ENCODE results near the gene GLIS2.

GLIS2 gene

DNA sequence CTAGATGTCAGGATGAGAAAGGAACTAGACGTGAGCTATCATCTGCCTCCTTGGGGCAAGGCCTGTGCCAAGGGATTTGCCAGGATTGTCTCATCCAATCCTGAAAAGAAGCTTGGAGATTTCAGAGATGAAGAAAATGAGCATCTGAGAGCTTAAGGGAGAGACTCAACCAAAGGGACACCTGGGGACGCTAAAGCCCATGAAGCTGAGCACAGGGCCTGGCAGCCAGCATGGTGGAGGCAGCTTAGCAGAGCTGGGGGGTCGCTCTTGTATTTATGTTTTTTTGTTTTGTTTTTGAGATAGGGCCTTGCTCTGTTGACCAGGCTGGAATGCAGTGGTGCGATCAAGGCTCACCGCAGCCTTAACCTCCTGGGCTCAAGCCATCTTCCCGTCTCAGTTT is 18.4 kb upstream of the GLIS2 start:
- DNase-seq (ENCODE audit: insufficient read length, low spot score) (no peak), FAIRE-seq (no peak)
- TF ChIP-seq, protein P1, sequence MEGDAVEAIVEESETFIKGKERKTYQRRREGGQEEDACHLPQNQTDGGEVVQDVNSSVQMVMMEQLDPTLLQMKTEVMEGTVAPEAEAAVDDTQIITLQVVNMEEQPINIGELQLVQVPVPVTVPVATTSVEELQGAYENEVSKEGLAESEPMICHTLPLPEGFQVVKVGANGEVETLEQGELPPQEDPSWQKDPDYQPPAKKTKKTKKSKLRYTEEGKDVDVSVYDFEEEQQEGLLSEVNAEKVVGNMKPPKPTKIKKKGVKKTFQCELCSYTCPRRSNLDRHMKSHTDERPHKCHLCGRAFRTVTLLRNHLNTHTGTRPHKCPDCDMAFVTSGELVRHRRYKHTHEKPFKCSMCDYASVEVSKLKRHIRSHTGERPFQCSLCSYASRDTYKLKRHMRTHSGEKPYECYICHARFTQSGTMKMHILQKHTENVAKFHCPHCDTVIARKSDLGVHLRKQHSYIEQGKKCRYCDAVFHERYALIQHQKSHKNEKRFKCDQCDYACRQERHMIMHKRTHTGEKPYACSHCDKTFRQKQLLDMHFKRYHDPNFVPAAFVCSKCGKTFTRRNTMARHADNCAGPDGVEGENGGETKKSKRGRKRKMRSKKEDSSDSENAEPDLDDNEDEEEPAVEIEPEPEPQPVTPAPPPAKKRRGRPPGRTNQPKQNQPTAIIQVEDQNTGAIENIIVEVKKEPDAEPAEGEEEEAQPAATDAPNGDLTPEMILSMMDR (IDR thresholded peaks at IDR 0.05; ENCODE audit: insufficient read depth, missing control alignments), result peak; percentile 18

DNA sequence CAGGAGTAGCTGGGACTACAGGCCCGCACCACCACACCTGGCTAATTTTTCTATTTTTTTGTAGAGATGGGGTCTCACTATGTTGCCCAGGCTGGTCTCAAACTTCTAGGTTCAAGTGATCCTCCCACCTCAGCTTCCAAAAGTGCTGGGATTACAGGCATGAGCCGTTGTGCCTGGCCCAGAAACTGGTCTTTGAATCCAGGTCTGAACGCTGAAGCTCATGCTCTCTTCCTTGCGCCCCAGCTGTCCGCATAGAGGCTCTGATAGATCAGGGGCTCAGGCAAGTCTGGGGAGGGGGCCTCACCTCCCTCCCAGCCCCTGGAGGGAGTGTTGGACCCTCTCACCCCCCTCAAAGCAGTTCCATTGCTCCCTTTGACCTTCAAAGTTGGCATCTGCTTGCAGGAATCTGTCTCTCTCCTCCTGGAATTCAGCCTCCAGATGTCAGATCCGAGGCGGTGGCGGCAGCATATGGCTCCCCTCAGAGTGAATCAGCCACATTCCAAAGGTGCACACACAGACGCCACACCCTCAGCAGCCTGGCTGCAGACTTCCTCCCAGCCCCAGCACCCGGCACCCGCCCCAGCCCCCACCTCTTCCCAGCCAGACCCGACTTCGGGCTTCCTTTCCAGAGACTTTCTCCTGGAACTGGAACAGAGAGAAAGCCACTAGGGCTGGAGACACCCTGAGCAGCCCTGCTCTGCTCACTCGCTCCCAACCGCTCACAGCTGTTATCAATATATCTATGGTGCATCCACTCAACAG is 16.9 kb upstream of the GLIS2 start:
- TF ChIP-seq, protein P1 (IDR thresholded peaks at IDR 0.05; ENCODE audit: insufficient read depth, missing control alignments), result no peak
- FAIRE-seq (no peak), DNase-seq (ENCODE audit: insufficient read length, low spot score) (no peak)

DNA sequence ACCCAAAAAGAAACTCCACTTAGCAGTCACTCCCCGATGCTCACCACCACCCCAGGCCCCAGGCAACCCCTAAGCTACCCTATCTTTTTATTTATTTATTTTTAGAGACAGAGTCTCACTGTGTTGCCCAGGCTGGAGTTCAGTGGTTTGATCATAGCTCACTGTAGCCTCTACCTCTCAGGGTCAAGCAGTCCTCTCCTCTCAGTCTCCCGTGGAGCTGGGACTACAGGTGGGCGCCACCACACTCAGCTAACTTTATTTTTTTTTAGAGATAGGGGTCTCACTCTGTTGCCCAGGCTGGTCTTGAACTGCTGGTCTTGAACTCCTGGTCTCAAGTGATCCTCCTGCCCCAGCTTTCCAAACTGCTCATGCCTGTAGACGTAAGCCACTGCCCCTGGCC is 14.7 kb upstream of the GLIS2 start:
- FAIRE-seq (no peak), DNase-seq (ENCODE audit: insufficient read length, low spot score) (no peak)
- TF ChIP-seq, protein P1 (IDR thresholded peaks at IDR 0.05; ENCODE audit: insufficient read depth, missing control alignments), result no peak

DNA sequence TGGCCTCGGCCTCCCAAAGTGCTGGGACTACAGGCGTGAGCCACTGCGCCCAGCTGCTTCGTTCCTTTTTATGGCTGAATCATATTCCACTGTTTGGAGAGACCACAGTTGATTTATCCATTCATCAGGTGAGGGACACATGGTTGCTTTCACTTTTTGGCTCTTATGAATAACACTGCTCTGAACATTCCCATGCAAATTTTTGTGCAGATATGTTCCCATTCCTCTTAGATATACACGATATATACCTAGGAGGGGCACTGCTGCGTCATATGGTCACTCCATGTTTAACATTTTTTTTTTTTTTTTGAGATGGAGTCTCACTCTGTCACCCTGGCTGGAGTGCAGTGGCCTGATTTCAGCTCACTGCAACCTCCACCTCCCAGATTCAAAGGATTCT is 13.9 kb upstream of the GLIS2 start:
- no peak for DNase-seq (ENCODE audit: insufficient read length, low spot score)
- TF ChIP-seq, protein P1 (IDR thresholded peaks at IDR 0.05; ENCODE audit: insufficient read depth, missing control alignments), result no peak
- no peak for FAIRE-seq

DNA sequence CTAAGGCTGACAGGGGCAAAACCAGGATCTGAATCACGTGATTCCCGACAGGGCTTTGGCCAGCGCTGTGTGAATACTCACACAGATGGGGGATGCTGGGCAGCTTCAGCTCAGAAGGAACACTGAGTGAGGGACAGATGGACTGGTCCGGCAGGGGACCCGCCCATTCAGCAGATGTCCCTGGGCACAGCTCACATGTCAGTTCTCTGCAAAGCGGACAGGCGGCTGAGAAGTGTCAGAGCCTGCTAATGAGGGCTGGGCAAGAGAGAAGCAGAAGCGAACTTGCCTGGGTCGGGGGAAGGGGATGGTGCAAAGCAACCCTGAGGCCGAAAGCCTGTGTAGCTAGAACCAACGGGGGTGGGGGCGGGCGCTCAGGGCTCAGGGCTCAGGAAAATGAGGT is 11.9 kb upstream of the GLIS2 start:
- FAIRE-seq, result no peak
- TF ChIP-seq, protein P1 (IDR thresholded peaks at IDR 0.05; ENCODE audit: insufficient read depth, missing control alignments), result no peak
- peak; percentile 65 for DNase-seq (ENCODE audit: insufficient read length, low spot score)

DNA sequence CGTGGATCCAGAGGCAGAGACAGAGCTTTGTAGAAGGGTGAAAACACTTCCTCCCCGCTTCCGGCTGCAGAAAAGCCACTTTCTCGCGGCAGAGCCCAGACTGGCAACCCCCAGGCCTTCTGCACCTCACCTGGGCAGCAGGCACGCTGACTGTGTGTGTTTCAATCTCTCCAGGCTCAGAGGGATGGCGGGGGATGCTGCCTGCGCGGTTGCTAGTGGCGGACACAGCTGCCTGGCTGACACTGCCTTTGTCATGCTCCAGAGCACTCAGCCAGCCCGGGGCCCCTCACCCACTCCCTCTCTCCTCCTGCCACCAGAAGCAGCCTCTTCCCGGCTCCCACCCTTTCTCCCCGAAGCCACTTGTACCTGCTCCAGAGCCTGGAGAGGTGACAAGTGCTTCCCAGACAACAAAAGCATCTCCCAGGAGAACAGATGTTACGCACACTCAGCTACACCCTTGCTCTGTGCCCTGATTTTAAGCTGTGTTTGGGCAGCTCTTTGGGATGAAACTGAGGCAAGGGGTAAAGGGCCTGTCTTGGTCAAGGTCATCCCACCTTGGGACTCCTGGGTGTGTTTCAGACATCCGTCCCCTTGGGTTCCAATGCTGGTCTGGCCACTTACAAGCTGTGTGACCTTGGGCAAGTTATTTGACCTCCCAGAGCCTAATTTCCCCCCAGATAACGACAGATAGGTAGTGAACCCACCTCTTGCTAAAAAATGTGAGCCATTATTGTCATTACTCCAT is 9.2 kb upstream of the GLIS2 start:
- no peak for FAIRE-seq

More for the DNA sequence above, 9.2 kb upstream of the GLIS2 start:
- no peak for DNase-seq (ENCODE audit: insufficient read length, low spot score)
- TF ChIP-seq, protein P1 (IDR thresholded peaks at IDR 0.05; ENCODE audit: insufficient read depth, missing control alignments), result no peak
